HG02885 (cell line): ENCODE measurements around the gene RPRD1B.

Experiments used
- ATAC-seq: cut with Tn5 transposase; IDR thresholded peaks from one replicate; pipeline ENCODE4 v1.9.1; 2021; ENCODE audit warnings: mild to moderate bottlenecking; ENCODE audit not compliant: unreplicated experiment, poor library complexity

Gene RPRD1B

GRCh38 chr20:38034108-38034649 is 633 bp downstream of the RPRD1B start:
- ATAC-seq: no peak

- no peak for ATAC-seq
Observed at GRCh38 chr20:38034961-38035360, 1.4 kb downstream of the RPRD1B start.

GRCh38 chr20:38036366-38036765 is 2.8 kb downstream of the RPRD1B start:
- no peak for ATAC-seq

GRCh38 chr20:38040276-38040675 is 6.7 kb downstream of the RPRD1B start:
- ATAC-seq: no peak

- no peak for ATAC-seq
Observed at GRCh38 chr20:38043512-38044300, 10.2 kb downstream of the RPRD1B start.

- ATAC-seq: no peak
Observed at GRCh38 chr20:38044685-38045084, 11.1 kb downstream of the RPRD1B start.

DNA sequence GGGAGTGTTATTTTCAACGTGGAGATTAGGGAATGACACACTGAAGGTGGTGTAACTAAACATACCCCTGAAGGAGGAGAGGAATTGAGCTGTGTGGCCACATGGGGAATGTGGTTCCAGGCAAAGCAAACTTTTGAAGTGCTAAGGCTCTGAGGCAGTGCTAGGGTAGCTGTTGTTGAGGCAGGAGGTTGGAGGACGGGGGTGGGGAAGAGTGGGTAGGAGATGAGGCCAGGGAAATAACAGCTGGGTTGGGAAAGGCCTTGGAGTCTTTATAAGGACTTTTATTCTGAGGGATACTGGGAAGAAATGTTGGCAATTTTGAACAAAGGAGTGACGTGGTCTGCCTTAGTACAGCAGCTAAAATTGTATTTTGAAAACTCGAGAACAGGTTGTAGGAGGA is 13.0 kb downstream of the RPRD1B start:
- no peak for ATAC-seq

GRCh38 chr20:38049800-38050199 is 16.3 kb downstream of the RPRD1B start:
- ATAC-seq: no peak

- no peak for ATAC-seq
Observed at GRCh38 chr20:38050686-38051085, 17.1 kb downstream of the RPRD1B start.

- ATAC-seq: no peak
Observed at GRCh38 chr20:38052870-38053269, 19.3 kb downstream of the RPRD1B start.

- ATAC-seq: no peak
Observed at GRCh38 chr20:38054647-38055046, 21.1 kb downstream of the RPRD1B start.

DNA sequence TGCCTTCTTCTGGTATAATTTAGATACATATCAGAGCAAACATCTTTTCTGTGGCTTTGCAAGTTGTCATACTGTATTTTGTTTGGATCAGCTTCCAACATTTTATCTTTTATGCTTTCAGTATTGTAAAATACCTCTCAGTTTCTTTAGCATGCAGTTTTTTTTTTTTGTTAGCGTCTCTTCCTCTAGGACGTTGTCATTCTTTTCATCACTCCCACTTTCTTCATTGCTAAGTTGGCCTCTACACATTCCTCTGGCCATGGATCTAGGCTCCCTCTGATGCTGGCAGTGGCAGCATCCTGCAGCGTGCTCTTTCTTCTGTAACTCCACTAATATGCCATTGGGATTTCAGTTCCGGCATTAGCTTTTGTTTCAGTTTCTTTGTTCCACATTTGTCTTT is 21.7 kb downstream of the RPRD1B start:
- ATAC-seq: no peak

- ATAC-seq: no peak
Observed at GRCh38 chr20:38055848-38056247, 22.3 kb downstream of the RPRD1B start.

DNA sequence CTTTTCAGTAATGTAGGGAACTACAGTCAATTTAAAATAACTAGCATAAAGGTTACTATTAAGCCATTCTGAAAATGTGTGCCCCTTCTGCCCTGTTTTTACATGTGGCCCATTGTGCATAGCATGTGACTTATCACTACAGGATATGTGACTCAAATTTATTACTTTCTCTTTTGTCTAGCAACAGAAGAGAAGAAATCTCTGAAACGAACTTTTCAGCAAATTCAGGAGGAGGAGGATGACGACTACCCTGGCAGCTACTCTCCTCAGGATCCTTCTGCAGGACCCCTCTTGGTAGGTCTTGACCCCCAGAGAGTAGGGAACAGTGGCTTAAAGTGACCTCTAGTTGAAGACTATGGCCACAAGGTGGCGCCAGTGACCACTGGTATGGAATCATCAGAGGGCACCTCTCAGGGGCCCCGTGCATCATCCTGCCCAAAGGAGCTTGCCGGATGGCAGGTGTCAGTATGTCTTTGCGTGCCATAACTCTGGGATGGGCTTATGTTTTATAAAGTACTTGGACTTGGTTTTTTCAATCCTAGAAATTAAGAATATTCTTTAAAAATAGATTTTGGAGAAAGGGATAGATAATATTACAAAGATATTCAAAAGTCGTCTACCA is 23.9 kb downstream of the RPRD1B start:
- ATAC-seq: peak; percentile 69

GRCh38 chr20:38059832-38060231 is 26.3 kb downstream of the RPRD1B start:
- no peak for ATAC-seq

DNA sequence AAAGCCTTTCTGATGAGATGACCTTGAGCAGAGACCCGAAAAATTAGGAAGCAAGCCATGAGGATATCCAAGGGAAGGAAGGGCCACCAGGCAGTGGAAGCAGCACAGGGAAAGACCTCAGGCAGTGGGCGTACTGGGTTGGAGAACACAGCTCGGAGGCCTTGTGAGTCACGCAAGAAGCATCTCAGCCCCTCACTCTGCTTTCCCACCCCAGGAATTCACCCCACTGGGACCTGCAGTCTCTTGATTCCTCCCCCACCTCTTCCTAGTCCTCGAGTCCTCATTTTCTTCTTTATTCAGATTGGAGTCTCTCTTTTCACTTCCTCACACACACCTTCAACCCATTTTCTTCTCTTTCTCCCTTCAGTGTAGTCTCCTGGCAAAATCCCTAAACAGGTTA is 27.0 kb downstream of the RPRD1B start:
- no peak for ATAC-seq

- ATAC-seq: no peak
Observed at GRCh38 chr20:38061109-38061508, 27.6 kb downstream of the RPRD1B start.

- ATAC-seq: no peak
Observed at GRCh38 chr20:38062890-38063289, 29.3 kb downstream of the RPRD1B start.

GRCh38 chr20:38063911-38064530 is 30.5 kb downstream of the RPRD1B start:
- ATAC-seq: no peak

- ATAC-seq: no peak
Observed at GRCh38 chr20:38065764-38066375, 32.3 kb downstream of the RPRD1B start.
